NB4 (cell line): ENCODE data around the gene SMAD4.
A peak's percentile ranks its signal among the peaks of the same experiment; 100 is the strongest.

Experiments used
- DNase-seq: peaks from one replicate; pipeline ENCODE4 v3.0.0; 2010; ENCODE audit warnings: low read depth
- H3K4me3 ChIP-seq: one replicate; pipeline ENCODE4 v1.5.1; 2011; ENCODE audit warnings: mild to moderate bottlenecking, low read depth, low read length, moderate library complexity
- CTCF ChIP-seq: IDR thresholded peaks from one replicate; pipeline ENCODE4 v1.5.1; 2012; ENCODE audit warnings: low read depth, low read length
- MAX ChIP-seq: IDR thresholded peaks from 2 replicates; pipeline ENCODE4 v1.6.1; 2011; ENCODE audit warnings: low read depth, low read length
- MYC ChIP-seq: IDR thresholded peaks from 2 replicates; pipeline ENCODE4 v1.6.1; 2011; ENCODE audit warnings: low read depth, low read length
- POLR2A ChIP-seq: IDR thresholded peaks from 2 replicates; pipeline ENCODE4 v1.6.1; 2011; ENCODE audit warnings: mild to moderate bottlenecking; ENCODE audit not compliant: insufficient read length; ENCODE audit errors: extremely low read depth

Gene SMAD4

DNA sequence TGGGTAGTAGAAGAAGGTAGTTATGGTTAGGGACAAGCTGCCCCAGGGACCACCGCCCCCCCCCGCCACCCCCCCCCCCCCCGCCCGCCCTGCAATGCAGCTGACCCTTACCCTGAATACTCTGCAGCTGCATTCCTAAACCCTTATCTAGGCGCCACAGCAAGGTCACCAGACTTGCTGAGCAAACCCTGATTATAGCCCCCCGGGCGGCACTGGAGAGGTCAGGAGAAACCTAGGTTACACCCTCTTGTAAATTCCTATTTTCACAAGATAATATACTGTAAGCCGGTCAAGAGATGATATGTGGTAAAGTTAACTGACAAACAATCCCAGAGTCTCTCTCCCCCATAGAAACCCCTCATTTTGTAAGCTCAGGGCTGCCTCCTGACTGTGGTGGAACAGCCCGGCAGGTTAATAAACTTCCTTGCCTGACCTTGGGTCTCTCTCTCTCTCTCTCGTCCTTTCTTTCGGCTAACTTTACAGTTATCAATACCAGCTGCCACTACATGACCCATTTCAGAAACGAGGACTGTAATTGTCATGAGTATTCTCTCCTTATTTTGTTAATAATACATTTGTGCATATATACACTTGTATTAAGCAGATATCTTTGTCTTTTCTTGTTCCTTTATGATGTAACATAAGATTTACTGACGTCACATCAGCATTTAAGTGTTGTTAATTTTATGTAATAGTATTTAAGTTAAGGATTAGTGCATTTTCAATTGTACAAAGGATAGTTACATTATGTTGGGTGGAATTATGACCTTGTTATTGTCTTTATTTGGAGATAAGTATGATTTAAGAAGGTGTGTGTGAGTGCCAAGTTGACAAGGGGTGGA, 22.8 kb upstream of the SMAD4 start:
- DNase-seq, result no peak
- TF ChIP-seq CTCF, result no peak
- no peak for TF ChIP-seq MAX
- TF ChIP-seq POLR2A, result no peak
- TF ChIP-seq MYC, result no peak
- H3K4me3 ChIP-seq, result no peak overlapping the region

DNA sequence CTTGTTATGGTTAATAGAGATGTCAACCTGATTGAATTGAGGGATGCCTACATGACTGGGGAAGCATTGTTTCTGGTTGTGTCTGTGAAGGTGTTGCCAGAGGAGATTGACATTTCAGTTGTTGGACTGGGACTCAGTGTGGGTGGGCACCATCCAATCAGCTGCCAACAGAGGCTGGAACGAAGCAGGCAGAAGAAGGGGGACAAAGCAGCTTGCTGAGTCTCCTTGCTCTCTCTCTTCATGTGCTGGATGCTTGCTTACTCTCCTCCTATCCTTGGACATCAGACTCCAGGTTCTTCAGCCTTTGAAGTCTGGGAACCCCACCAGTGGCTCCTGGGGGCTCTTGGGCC, 22.2 kb upstream of the SMAD4 start:
- no peak for DNase-seq
- H3K4me3 ChIP-seq, result no peak overlapping the region
- TF ChIP-seq POLR2A, result no peak
- no peak for TF ChIP-seq MAX
- no peak for TF ChIP-seq MYC
- TF ChIP-seq CTCF, result no peak

DNA sequence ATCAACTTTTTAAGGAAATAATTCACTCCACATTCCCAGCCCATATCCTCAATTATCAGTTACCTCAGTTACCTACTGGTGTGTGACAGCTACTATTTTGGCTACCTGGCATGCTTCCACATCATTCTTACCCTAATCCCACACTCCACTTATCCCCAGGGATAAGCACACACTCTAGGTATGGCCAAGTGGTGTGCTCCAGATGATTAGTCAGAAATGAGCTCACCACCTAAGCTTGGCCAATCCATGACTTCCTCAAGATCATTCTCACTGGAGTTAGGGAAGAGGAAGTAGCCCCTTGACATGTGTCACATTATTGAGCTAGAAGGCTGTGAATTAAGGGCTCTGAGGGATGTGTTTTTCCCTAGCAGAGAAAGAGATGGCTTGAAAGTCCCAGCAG, 20.9 kb upstream of the SMAD4 start:
- H3K4me3 ChIP-seq, result no peak overlapping the region
- DNase-seq, result peak; percentile 59
- TF ChIP-seq MYC (no peak), POLR2A (no peak), MAX (no peak), CTCF (no peak)

- DNase-seq, result no peak
- no peak overlapping the region for H3K4me3 ChIP-seq
- TF ChIP-seq CTCF, result no peak
- no peak for TF ChIP-seq MAX
- TF ChIP-seq POLR2A, result no peak
- no peak for TF ChIP-seq MYC
These were observed 19.8 kb upstream of the SMAD4 start for GRCh38 chr18:51010218-51010617.

- no peak overlapping the region for H3K4me3 ChIP-seq
- DNase-seq, result no peak
- no peak for TF ChIP-seq CTCF
- no peak for TF ChIP-seq MAX
- no peak for TF ChIP-seq POLR2A
- TF ChIP-seq MYC, result no peak
These were observed 18.3 kb upstream of the SMAD4 start for GRCh38 chr18:51011709-51012108.
